K562 (cell line): ENCODE data around the gene SRF. TPM values are rescaled to one million over a fixed set of nuclear protein-coding genes. Genes with fewer than 3 reads are reported as not detected.

ENCODE experiments used
- BACH1 ChIP-seq: fragments of 200-800 bp; sonication (Bioruptor generic); IDR thresholded peaks from 2 replicates; pipeline ENCODE4 v1.6.1; 2016; ENCODE audit warnings: missing genetic modification characterization, missing compliant biosample characterization
- EZH2 ChIP-seq: IDR thresholded peaks from 2 replicates; pipeline ENCODE4 v1.6.1; 2012; ENCODE audit warnings: low read depth, mild to moderate bottlenecking, inconsistent platforms, low read length, borderline replicate concordance
- FOXM1 ChIP-seq, 2 experiments: fragments of 450-650 bp in 1 of 2; sonication (generic) in 1 of 2; formaldehyde crosslinking in 1 of 2; IDR thresholded peaks; 2 replicates each; pipeline versions ENCODE4 v1.6.1 to v1.9.0; 2017 to 2022; ENCODE audit warnings: low read depth in 2 of 2, mild to moderate bottlenecking in 2 of 2, missing genetic modification reagents in 1 of 2, moderate library complexity in 1 of 2
- GABPB1 ChIP-seq: sonication (generic); formaldehyde crosslinking; IDR thresholded peaks from 2 replicates; pipeline ENCODE4 v1.8.0; 2022; ENCODE audit warnings: mild to moderate bottlenecking, missing genetic modification reagents
- HMGN3 ChIP-seq: IDR thresholded peaks from 2 replicates; pipeline ENCODE4 v1.6.1; 2011; ENCODE audit warnings: borderline replicate concordance, low read depth, mild to moderate bottlenecking, mixed read lengths, low read length; ENCODE audit not compliant: insufficient read length; ENCODE audit errors: extremely low read depth
- L3MBTL2 ChIP-seq: fragments of 450-650 bp; IDR thresholded peaks from 2 replicates; pipeline ENCODE4 v1.6.1; 2016; ENCODE audit warnings: mild to moderate bottlenecking, moderate library complexity
- NEUROD1 ChIP-seq: fragments of 150-350 bp; IDR thresholded peaks from 2 replicates; pipeline ENCODE4 v1.6.1; 2014; ENCODE audit warnings: borderline replicate concordance, low read length, low read depth; ENCODE audit not compliant: partially characterized antibody
- NFRKB ChIP-seq: fragments of 450-650 bp; IDR thresholded peaks from 2 replicates; pipeline ENCODE4 v1.6.1; 2016; ENCODE audit warnings: low read depth
- NONO ChIP-seq, 2 experiments: fragments of 200-400 bp in 1 of 2; fragments of 450-650 bp in 1 of 2; formaldehyde crosslinking in 1 of 2; IDR thresholded peaks; 2 replicates each; pipeline ENCODE4 v1.6.1; 2017; ENCODE audit warnings: low read depth in 2 of 2, mild to moderate bottlenecking in 2 of 2, moderate library complexity in 2 of 2, low read length in 1 of 2
- PHF20 ChIP-seq: fragments of 450-650 bp; IDR thresholded peaks from 2 replicates; pipeline ENCODE4 v1.6.1; 2018; ENCODE audit not compliant: partially characterized antibody
- PML ChIP-seq: IDR thresholded peaks from 2 replicates; pipeline ENCODE4 v1.6.1; 2012; ENCODE audit warnings: low read length, inconsistent platforms
- SMARCE1 ChIP-seq: fragments of 450-650 bp; IDR thresholded peaks from 2 replicates; pipeline ENCODE4 v1.7.1; 2016; ENCODE audit warnings: mild to moderate bottlenecking
- TOE1 ChIP-seq, 2 experiments: fragments of 450-650 bp in 1 of 2; sonication (generic) in 1 of 2; formaldehyde crosslinking in 1 of 2; IDR thresholded peaks; 2 replicates each; pipeline versions ENCODE4 v1.7.1 to v1.8.0; 2016 to 2022; ENCODE audit warnings: borderline replicate concordance in 2 of 2, mild to moderate bottlenecking in 2 of 2, antibody characterized with exemption in 1 of 2, inconsistent platforms in 1 of 2, low read depth in 1 of 2, missing genetic modification reagents in 1 of 2, moderate library complexity in 1 of 2
- ZBTB11 ChIP-seq, 3 experiments: fragments of 200-800 bp in 1 of 3; fragments of 250-450 bp in 1 of 3; fragments of 450-650 bp in 1 of 3; sonication (Bioruptor Pico) in 1 of 3; sonication (Bioruptor generic) in 1 of 3; formaldehyde crosslinking in 1 of 3; IDR thresholded peaks; 2 replicates each; pipeline versions ENCODE4 v1.6.1 to v1.8.0; 2016 to 2022; ENCODE audit warnings: mild to moderate bottlenecking in 2 of 3, missing genetic modification characterization in 2 of 3, missing compliant biosample characterization in 1 of 3, moderate library complexity in 1 of 3
- ZC3H11A ChIP-seq: IDR thresholded peaks from 2 replicates; pipeline ENCODE4 v1.6.1; 2012; ENCODE audit warnings: low read depth, low read length, improper control_type of control experiment
- ZNF12 ChIP-seq: sonication (generic); formaldehyde crosslinking; IDR thresholded peaks from 2 replicates; pipeline ENCODE4 v1.4.0; 2020; ENCODE audit warnings: mild to moderate bottlenecking, missing genetic modification reagents
- ZNF217 ChIP-seq: sonication (generic); formaldehyde crosslinking; IDR thresholded peaks from 2 replicates; pipeline ENCODE4 v1.8.0; 2022; ENCODE audit warnings: mild to moderate bottlenecking, missing genetic modification reagents
- ZNF644 ChIP-seq: fragments of 200-800 bp; sonication (Bioruptor generic); IDR thresholded peaks from 2 replicates; pipeline ENCODE4 v1.6.1; 2016; ENCODE audit warnings: low read depth, missing genetic modification characterization, missing compliant biosample characterization
- ZNF76 ChIP-seq: fragments of 250-450 bp; sonication (Bioruptor Pico); IDR thresholded peaks from 2 replicates; pipeline ENCODE4 v1.4.0; 2020; ENCODE audit warnings: mild to moderate bottlenecking, moderate library complexity, borderline replicate concordance
- polyA plus RNA-seq, 8 experiments: library from polyadenylated mRNA; depleted of rRNA in 4 of 8; stranded (reverse) in 5 of 8; unstranded in 3 of 8; fragments of >200 nt; fragmentation: Nextera tagmentation in 2 of 8; fragmentation: Illumina TruSeq in 1 of 8; extraction: Ambion mirVana in 2 of 8; extraction: Trizol in 1 of 8; gene quantifications; 2 replicates each; pipeline versions ENCODE4 v1.2.1 to v1.2.3, GENCODE V29; 2011 to 2014; ENCODE audit warnings: inconsistent platforms in 1 of 8, missing spikeins in 1 of 8
- total RNA-seq, 7 experiments: library from RNA; depleted of rRNA in 6 of 7; stranded (reverse); fragments of >200 nt in 6 of 7; fragmentation: Illumina TruSeq in 2 of 7; extraction: Trizol in 2 of 7; gene quantifications; 2 replicates each; pipeline versions ENCODE4 v1.2.1 to v1.2.3, GENCODE V29; 2011 to 2021; ENCODE audit warnings: low replicate concordance in 1 of 7
- TF ChIP-seq, protein P1 (sequence below), 2 experiments: fragments of 450-650 bp; conservative IDR thresholded peaks; 2 replicates each; pipeline ENCODE4 v1.6.1; 2017; ENCODE audit warnings: mild to moderate bottlenecking in 2 of 2, moderate library complexity in 2 of 2

SRF gene
- total and polyA plus RNA-seq, 9 of the 15 experiments (the other 6 are each of a cell fraction or from before 2014, with no cell fraction given), result 2.5 to 37.0 (median 24.6) TPM

- TF ChIP-seq TOE1 (IDR thresholded peaks at IDR 0.05; ENCODE audit: borderline replicate concordance) (peak; percentile 92), TOE1 (CRISPR knock-in tag; IDR thresholded peaks at IDR 0.05; ENCODE audit: borderline replicate concordance, low read depth) (no peak), GABPB1 (CRISPR knock-in tag) (peak; percentile 71), PML (peak; percentile 32; the same call in 1 of the 2 replicates), ZNF12 (CRISPR knock-in tag) (peak; percentile 52; the same call in 1 of the 2 replicates), NEUROD1 (peak; percentile 75), NFRKB (no peak), PHF20 (peak; percentile 80), FOXM1 (IDR thresholded peaks at IDR 0.05; ENCODE audit: low read depth) (no peak), FOXM1 (CRISPR knock-in tag; IDR thresholded peaks at IDR 0.05; ENCODE audit: low read depth) (peak; percentile 91), NONO (IDR thresholded peaks at IDR 0.05; ENCODE audit: low read depth in 2 of 2, low read length in 1 of 2) (peak; percentile 77 to 78; a peak in 3 of 4 replicates), ZNF217 (CRISPR knock-in tag) (no peak), HMGN3 (peak; percentile 63), EZH2 (no peak), L3MBTL2 (peak; percentile 99), ZNF644 (tag) (peak; percentile 38; the same call in 1 of the 2 replicates), SMARCE1 (no peak), ZBTB11 (CRISPR knock-in tag; IDR thresholded peaks at IDR 0.05) (peak in 1 of 3 experiments; percentile 79; a peak in 2 of 6 replicates), ZNF76 (CRISPR knock-in tag) (no peak), ZC3H11A (peak; percentile 67; the same call in 1 of the 2 replicates), BACH1 (tag) (no peak)
- TF ChIP-seq, protein P1, sequence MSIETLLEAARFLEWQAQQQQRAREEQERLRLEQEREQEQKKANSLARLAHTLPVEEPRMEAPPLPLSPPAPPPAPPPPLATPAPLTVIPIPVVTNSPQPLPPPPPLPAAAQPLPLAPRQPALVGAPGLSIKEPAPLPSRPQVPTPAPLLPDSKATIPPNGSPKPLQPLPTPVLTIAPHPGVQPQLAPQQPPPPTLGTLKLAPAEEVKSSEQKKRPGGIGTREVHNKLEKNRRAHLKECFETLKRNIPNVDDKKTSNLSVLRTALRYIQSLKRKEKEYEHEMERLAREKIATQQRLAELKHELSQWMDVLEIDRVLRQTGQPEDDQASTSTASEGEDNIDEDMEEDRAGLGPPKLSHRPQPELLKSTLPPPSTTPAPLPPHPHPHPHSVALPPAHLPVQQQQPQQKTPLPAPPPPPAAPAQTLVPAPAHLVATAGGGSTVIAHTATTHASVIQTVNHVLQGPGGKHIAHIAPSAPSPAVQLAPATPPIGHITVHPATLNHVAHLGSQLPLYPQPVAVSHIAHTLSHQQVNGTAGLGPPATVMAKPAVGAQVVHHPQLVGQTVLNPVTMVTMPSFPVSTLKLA (conservative IDR thresholded peaks at IDR 0.05), result peak in 1 of 2 experiments; percentile 88; a peak in 3 of 4 replicates
Observed at GRCh38 chr6:43228951-43229802, 58.1 kb downstream of the SRF start, which contains the start of gene DNPH1 (continued).
